HEK293T (cell line): ENCODE measurements around the gene SOBP.

Experiments
- CTCF ChIA-PET: fragments of 350-600 bp; formaldehyde crosslinking; extraction: SDS; loops from one replicate; lab custom pipeline; 2021; ENCODE audit warnings: antibody characterized with exemption, inconsistent platforms; lab: Yijun Ruan, JAX
- POLR2A ChIA-PET: fragments of 350-600 bp; formaldehyde crosslinking; extraction: SDS; loops from one replicate; lab custom pipeline; 2020; ENCODE audit warnings: antibody characterized with exemption, inconsistent platforms; lab: Yijun Ruan, JAX
- DNase-seq: peaks from one replicate; pipeline ENCODE4 v3.0.0; 2012; ENCODE audit warnings: mixed read lengths; ENCODE audit errors: extremely low spot score
- ARNT ChIP-seq: fragments of 450-650 bp; IDR thresholded peaks from 2 replicates; pipeline ENCODE4 v1.6.1; 2017; ENCODE audit warnings: mild to moderate bottlenecking
- BHLHE40 ChIP-seq: fragments of 450-650 bp; IDR thresholded peaks from 2 replicates; pipeline ENCODE4 v1.6.1; 2016; ENCODE audit warnings: mild to moderate bottlenecking, moderate library complexity, borderline replicate concordance
- CTBP1 ChIP-seq: fragments of 450-650 bp; IDR thresholded peaks from 2 replicates; pipeline ENCODE4 v1.6.1; 2016; ENCODE audit warnings: borderline replicate concordance
- ELF4 ChIP-seq: fragments of 450-650 bp; IDR thresholded peaks from 2 replicates; pipeline ENCODE4 v1.6.1; 2017; ENCODE audit warnings: antibody characterized with exemption
- FOXA1 ChIP-seq: fragments of 450-650 bp; IDR thresholded peaks from 2 replicates; pipeline ENCODE4 v1.6.1; 2016; ENCODE audit warnings: mild to moderate bottlenecking
- FOXK2 ChIP-seq: fragments of 450-650 bp; IDR thresholded peaks from 2 replicates; pipeline ENCODE4 v1.6.1; 2016; ENCODE audit warnings: mild to moderate bottlenecking
- FOXM1 ChIP-seq: fragments of 450-650 bp; IDR thresholded peaks from 2 replicates; pipeline ENCODE4 v1.6.1; 2017; ENCODE audit warnings: mild to moderate bottlenecking, borderline replicate concordance
- HDGF ChIP-seq: fragments of 450-650 bp; IDR thresholded peaks from 2 replicates; pipeline ENCODE4 v1.6.1; 2017; ENCODE audit warnings: antibody characterized with exemption, borderline replicate concordance
- L3MBTL2 ChIP-seq: fragments of 450-650 bp; conservative IDR thresholded peaks from 2 replicates; pipeline ENCODE4 v1.6.1; 2016; ENCODE audit warnings: mild to moderate bottlenecking
- LEF1 ChIP-seq: fragments of 450-650 bp; IDR thresholded peaks from 2 replicates; pipeline ENCODE4 v1.6.1; 2017; ENCODE audit warnings: mild to moderate bottlenecking, borderline replicate concordance
- NFRKB ChIP-seq: fragments of 450-650 bp; IDR thresholded peaks from 2 replicates; pipeline ENCODE4 v1.6.1; 2016; ENCODE audit warnings: mild to moderate bottlenecking, moderate library complexity
- PKNOX1 ChIP-seq: fragments of 450-650 bp; IDR thresholded peaks from 2 replicates; pipeline ENCODE4 v1.6.1; 2016
- SP1 ChIP-seq: fragments of 450-650 bp; IDR thresholded peaks from 2 replicates; pipeline ENCODE4 v1.6.1; 2017
- SUZ12 ChIP-seq: fragments of 450-650 bp; IDR thresholded peaks from 2 replicates; pipeline ENCODE4 v1.6.1; 2016; ENCODE audit warnings: mild to moderate bottlenecking
- TARDBP ChIP-seq: fragments of 450-650 bp; IDR thresholded peaks from 2 replicates; pipeline ENCODE4 v1.6.1; 2016
- ZNF384 ChIP-seq: fragments of 450-650 bp; IDR thresholded peaks from 2 replicates; pipeline ENCODE4 v1.6.1; 2016

SOBP gene

DNA sequence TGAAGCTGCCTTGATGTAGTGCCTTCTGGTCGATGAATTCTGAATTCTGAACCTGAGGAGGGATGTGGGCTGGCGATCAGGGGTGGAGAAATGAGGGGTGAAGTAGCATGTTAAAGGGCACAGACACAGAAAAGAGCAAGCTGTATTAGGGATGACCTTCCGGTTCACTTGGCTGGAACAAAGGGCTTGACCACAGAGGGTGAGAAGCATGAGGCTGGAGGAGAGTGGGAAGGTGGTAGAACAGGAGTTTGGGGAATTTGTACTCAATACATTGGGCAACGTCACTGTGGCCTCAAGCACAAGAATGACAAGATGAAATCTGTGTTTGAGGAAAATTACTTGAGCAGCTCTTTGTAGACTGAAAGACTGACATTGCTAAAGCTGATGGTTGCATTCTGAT, 155.8 kb downstream of the SOBP start:
- POLR2A ChIA-PET = no interaction called here

GRCh38 chr6:107646176-107646575, 156.3 kb downstream of the SOBP start:
- CTCF ChIA-PET = interaction anchor here (1.5 kb wide), 1 partner anchor 9 kb away, joined by 4 read pairs; no protein-coding TSS in a partner anchor

More for the DNA sequence above, 155.8 kb downstream of the SOBP start:
- TF ChIP-seq LEF1 = no peak
- CTCF ChIA-PET = interaction anchor here (1.5 kb wide), 1 partner anchor 10 kb away, joined by 4 read pairs; no protein-coding TSS in a partner anchor
- DNase-seq = no peak

GRCh38 chr6:107646776-107647438, 157.0 kb downstream of the SOBP start:
- ChIA-PET CTCF (interaction anchor here (1.5 kb wide), 1 partner anchor 9 kb away, joined by 4 read pairs; no protein-coding TSS in a partner anchor), POLR2A (interaction anchor here (1.0 kb wide), 1 partner anchor 188 kb away, joined by 3 read pairs; the partner anchor contains the start of gene PDSS2)
- DNase-seq = no peak
- TF ChIP-seq FOXA1 (no peak), ELF4 (no peak), FOXK2 (no peak), TARDBP (no peak), ARNT (no peak), NFRKB (no peak), L3MBTL2 (no peak), HDGF (no peak)

More at GRCh38 chr6:107646176-107646575, 156.3 kb downstream of the SOBP start:
- DNase-seq = no peak
- TF ChIP-seq SP1 (no peak), FOXM1 (no peak), ELF4 (no peak), CTBP1 (no peak), L3MBTL2 (no peak), BHLHE40 (no peak), HDGF (no peak), LEF1 (no peak), NFRKB (no peak), FOXK2 (no peak), ARNT (no peak), PKNOX1 (no peak), TARDBP (no peak), SUZ12 (no peak), FOXA1 (no peak), ZNF384 (no peak)
- POLR2A ChIA-PET = no interaction called here

DNA sequence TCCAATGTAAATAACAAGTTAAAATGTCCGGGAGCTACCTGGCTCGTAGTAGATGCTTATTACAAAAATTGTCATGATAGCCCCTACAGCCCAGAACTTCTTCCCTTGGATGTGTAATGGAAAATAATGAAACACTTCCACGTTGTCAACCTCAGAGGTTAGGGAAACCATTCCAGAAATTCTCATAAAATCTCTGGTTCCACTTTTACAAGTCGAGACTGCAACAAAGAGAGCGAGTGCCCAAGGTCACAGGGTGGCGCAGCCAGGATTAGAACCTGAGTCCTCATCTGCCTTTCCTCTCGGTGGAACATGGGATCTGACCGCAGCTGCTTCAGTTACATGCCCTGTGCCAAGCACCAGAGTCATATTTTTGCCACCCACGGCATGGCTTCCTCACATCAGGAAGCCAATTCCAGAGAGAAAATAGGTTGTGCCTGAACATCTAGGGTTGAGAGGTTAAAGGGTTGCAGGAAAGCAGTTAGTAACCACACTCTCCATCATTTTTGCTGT, 157.6 kb downstream of the SOBP start:
- DNase-seq = no peak
- ChIA-PET POLR2A (interaction anchor here (1.0 kb wide), 1 partner anchor 188 kb away, joined by 3 read pairs; the partner anchor contains the start of gene PDSS2), CTCF (interaction anchor here (0.9 kb wide), 1 partner anchor 9 kb away, joined by 4 read pairs; no protein-coding TSS in a partner anchor)
- TF ChIP-seq CTBP1 = no peak
- TF ChIP-seq TARDBP = no peak
- no peak for TF ChIP-seq FOXK2
- no peak for TF ChIP-seq FOXM1
- no peak for TF ChIP-seq BHLHE40
- TF ChIP-seq ELF4 = no peak
- TF ChIP-seq ARNT = no peak

- ChIA-PET POLR2A (interaction anchor here (1.1 kb wide), 1 partner anchor 160 kb away, joined by 4 read pairs; no protein-coding TSS in a partner anchor), CTCF (interaction anchor here (0.6 kb wide), 1 partner anchor 138 kb away, joined by 3 read pairs; no protein-coding TSS in a partner anchor)
- TF ChIP-seq ZNF384 (peak; percentile 86), SP1 (no peak), FOXK2 (no peak)
- no peak for DNase-seq
These were observed 159.1 kb downstream of the SOBP start for GRCh38 chr6:107648983-107649382.

DNA sequence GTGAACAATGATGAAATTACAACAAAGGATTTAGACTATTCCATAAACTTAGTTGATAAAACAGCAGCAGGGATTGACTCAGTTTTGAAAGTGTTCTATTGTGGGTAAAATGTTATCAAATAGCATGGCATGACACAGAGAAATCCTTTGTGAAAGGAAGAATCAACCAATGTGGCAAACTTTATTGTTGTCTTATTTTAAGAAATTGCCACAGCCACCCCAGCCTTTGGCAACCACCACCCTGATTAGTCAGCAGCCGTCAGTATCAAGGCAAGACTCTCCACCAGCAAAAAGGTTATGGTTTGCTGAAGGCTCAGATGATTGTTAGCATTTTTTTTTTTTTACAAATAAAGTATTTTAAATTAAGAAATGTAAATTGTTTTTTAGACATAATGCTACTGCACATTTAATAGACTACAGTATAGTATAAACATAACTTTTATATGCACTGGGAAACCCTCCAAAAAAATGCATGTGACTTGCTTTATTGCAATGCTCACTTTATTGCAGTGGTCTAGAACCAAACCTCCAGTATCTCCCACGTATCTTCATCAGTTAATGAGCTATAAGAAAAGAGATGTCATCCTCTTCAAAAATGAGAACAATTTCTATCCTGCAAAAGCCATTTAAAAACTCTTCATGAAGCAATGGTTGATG, 162.7 kb downstream of the SOBP start:
- POLR2A ChIA-PET = interaction anchor here (1.0 kb wide), 1 partner anchor 164 kb away, joined by 3 read pairs; no protein-coding TSS in a partner anchor

GRCh38 chr6:107653183-107653580, 163.3 kb downstream of the SOBP start:
- TF ChIP-seq BHLHE40 (no peak), ZNF384 (no peak), FOXA1 (no peak), FOXK2 (no peak), ELF4 (no peak), FOXM1 (no peak), NFRKB (no peak), LEF1 (no peak), ARNT (no peak), HDGF (no peak)
- ChIA-PET POLR2A (interaction anchor here (0.9 to 1.0 kb wide), 2 partner anchors 164 to 193 kb away, joined by 3 to 5 read pairs; no protein-coding TSS in a partner anchor), CTCF (interaction anchor here (2.6 kb wide), 1 partner anchor 335 kb away, joined by 7 read pairs; no protein-coding TSS in a partner anchor)
- DNase-seq = no peak

More for the DNA sequence above, 162.7 kb downstream of the SOBP start:
- TF ChIP-seq ZNF384 (no peak), NFRKB (no peak)
- CTCF ChIA-PET = interaction anchor here (0.5 kb wide), 1 partner anchor 24 kb away, joined by 5 read pairs; no protein-coding TSS in a partner anchor
- no peak for DNase-seq
